ENCODE results near the gene SF3B1. TPM values are rescaled to one million over a fixed set of nuclear protein-coding genes. Genes with fewer than 3 reads are reported as not detected.

SF3B1 gene
- polyA plus RNA-seq, 2 of the 4 experiments (the other 2 are of a cell fraction) = 166 to 400 TPM

GRCh38 chr2:197369228-197369932, 65.4 kb downstream of the SF3B1 start:
- no peak for TF ChIP-seq CTCF (IDR thresholded peaks at IDR 0.05)
- no peak for TF ChIP-seq NFE2L2 (conservative IDR thresholded peaks at IDR 0.05; ENCODE audit: low read length)
- TF ChIP-seq HDAC2 (IDR thresholded peaks at IDR 0.05) = no peak
- TF ChIP-seq RNF2 (IDR thresholded peaks at IDR 0.05; ENCODE audit: borderline replicate concordance, low read depth) = no peak
- TF ChIP-seq CHD4 (IDR thresholded peaks at IDR 0.05; ENCODE audit: borderline replicate concordance) = no peak
- no peak for TF ChIP-seq BHLHE40 (IDR thresholded peaks at IDR 0.05; ENCODE audit: low read depth, low read length)
- TF ChIP-seq GATA3 (IDR thresholded peaks at IDR 0.05; ENCODE audit: borderline replicate concordance) = no peak
- no peak for TF ChIP-seq E2F6 (IDR thresholded peaks at IDR 0.05; ENCODE audit: borderline replicate concordance, low read depth)
- TF ChIP-seq CHD2 (IDR thresholded peaks at IDR 0.05; ENCODE audit: low read length, partially characterized antibody) = no peak
- no peak for TF ChIP-seq MYC (IDR thresholded peaks at IDR 0.05; ENCODE audit: borderline replicate concordance, low read length)
- TF ChIP-seq POLR2A (IDR thresholded peaks at IDR 0.05; ENCODE audit: low read length) = no peak
- TF ChIP-seq, protein P1, sequence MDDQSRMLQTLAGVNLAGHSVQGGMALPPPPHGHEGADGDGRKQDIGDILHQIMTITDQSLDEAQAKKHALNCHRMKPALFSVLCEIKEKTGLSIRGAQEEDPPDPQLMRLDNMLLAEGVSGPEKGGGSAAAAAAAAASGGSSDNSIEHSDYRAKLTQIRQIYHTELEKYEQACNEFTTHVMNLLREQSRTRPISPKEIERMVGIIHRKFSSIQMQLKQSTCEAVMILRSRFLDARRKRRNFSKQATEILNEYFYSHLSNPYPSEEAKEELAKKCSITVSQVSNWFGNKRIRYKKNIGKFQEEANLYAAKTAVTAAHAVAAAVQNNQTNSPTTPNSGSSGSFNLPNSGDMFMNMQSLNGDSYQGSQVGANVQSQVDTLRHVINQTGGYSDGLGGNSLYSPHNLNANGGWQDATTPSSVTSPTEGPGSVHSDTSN (IDR thresholded peaks at IDR 0.05) = no peak
- TF ChIP-seq RFX5 (IDR thresholded peaks at IDR 0.05) = no peak
- no peak for TF ChIP-seq ZC3H11A (IDR thresholded peaks at IDR 0.05)
- TF ChIP-seq REST (IDR thresholded peaks at IDR 0.05) = no peak
- no peak for TF ChIP-seq NR3C1 (IDR thresholded peaks at IDR 0.05)
- TF ChIP-seq ZNF302 (CRISPR knock-in tag; IDR thresholded peaks at IDR 0.05) = no peak
- TF ChIP-seq, protein P2, sequence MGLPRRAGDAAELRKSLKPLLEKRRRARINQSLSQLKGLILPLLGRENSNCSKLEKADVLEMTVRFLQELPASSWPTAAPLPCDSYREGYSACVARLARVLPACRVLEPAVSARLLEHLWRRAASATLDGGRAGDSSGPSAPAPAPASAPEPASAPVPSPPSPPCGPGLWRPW (IDR thresholded peaks at IDR 0.05) = no peak
- no peak for TF ChIP-seq RARB (CRISPR knock-in tag; IDR thresholded peaks at IDR 0.05)
- no peak for ATAC-seq
- Histone ChIP-seq H3K9me3 (no peaks in the 10 kb centered on the region), H3K4me1 (no peaks in the 10 kb centered on the region), H3K4me2 (no peak overlapping the region), H3K4me3 (no peak overlapping the region), H3K27ac (no peak overlapping the region)
- DNase-seq (ENCODE audit: low read depth in 1 of 2, low spot score in 1 of 2) = no peak
- no peak for FAIRE-seq
- POLR2A ChIA-PET = no interaction called here
- WGBS (ENCODE audit: missing lambda C conversion rate) = 74% methylated on average over 5 of the region's 5 CpGs
- CTCF ChIA-PET = interaction anchor here (1.1 to 2.4 kb wide), 4 partner anchors 9 to 256 kb away, joined by 3 to 10 read pairs (median 6); no protein-coding TSS in a partner anchor

- POLR2A ChIA-PET = no interaction called here
- Histone ChIP-seq H3K4me2 (no peak overlapping the region), H3K4me1 (no peaks in the 10 kb centered on the region), H3K27ac (no peak overlapping the region), H3K4me3 (no peak overlapping the region), H3K9me3 (no peaks in the 10 kb centered on the region)
- ATAC-seq (no peak), FAIRE-seq (no peak), DNase-seq (ENCODE audit: low read depth in 1 of 2, low spot score in 1 of 2) (no peak)
- 72% methylated on average over 6 of the region's 6 CpGs for WGBS (ENCODE audit: missing lambda C conversion rate)
- CTCF ChIA-PET = interaction anchor here (1.5 to 2.4 kb wide), 4 partner anchors 10 to 255 kb away, joined by 3 to 10 read pairs (median 6); no protein-coding TSS in a partner anchor
- no peak for TF ChIP-seq ZSCAN20 (CRISPR knock-in tag; IDR thresholded peaks at IDR 0.05)
- no peak for TF ChIP-seq REST (IDR thresholded peaks at IDR 0.05)
- TF ChIP-seq HOXB13 (CRISPR knock-in tag; IDR thresholded peaks at IDR 0.05; ENCODE audit: low read depth) = no peak
- no peak for TF ChIP-seq E2F6 (IDR thresholded peaks at IDR 0.05; ENCODE audit: borderline replicate concordance, low read depth)
- TF ChIP-seq HOXB5 (CRISPR knock-in tag; IDR thresholded peaks at IDR 0.05) = no peak
- TF ChIP-seq, protein P2 (IDR thresholded peaks at IDR 0.05) = no peak
- TF ChIP-seq MAFK (IDR thresholded peaks at IDR 0.05; ENCODE audit: partially characterized antibody) = no peak
Measured at GRCh38 chr2:197368412-197368811, 66.4 kb downstream of the SF3B1 start.

All from A549 (cell line).